Renal pelvis (tissue), 4 donors: ENCODE data around the gene LRRC74B. TPM values are rescaled to one million over a fixed set of nuclear protein-coding genes. Genes with fewer than 3 reads are reported as not detected.
"Not testable (repeated sequence)": the region's sequence is repeated elsewhere in the genome, so short reads cannot be mapped to it uniquely, and the experiment has no call there.

ENCODE experiments used
- DNase-seq: peaks from one replicate; pipeline ENCODE4 v3.0.0-alpha.2; 2013
- polyA plus RNA-seq, 3 donors: library from polyadenylated mRNA; unstranded; fragments of 120-200 nt; gene quantifications; one replicate each; pipeline ENCODE4 v1.2.1, GENCODE V29; 2013; ENCODE audit not compliant: insufficient read length in 3 of 3

Gene LRRC74B
- polyA plus RNA-seq, 3 donors = 0.11 to 0.22 (median 0.22) TPM

GRCh38 chr22:21031545-21032036 is 14.2 kb upstream of the LRRC74B start:
- no peak for DNase-seq

DNA sequence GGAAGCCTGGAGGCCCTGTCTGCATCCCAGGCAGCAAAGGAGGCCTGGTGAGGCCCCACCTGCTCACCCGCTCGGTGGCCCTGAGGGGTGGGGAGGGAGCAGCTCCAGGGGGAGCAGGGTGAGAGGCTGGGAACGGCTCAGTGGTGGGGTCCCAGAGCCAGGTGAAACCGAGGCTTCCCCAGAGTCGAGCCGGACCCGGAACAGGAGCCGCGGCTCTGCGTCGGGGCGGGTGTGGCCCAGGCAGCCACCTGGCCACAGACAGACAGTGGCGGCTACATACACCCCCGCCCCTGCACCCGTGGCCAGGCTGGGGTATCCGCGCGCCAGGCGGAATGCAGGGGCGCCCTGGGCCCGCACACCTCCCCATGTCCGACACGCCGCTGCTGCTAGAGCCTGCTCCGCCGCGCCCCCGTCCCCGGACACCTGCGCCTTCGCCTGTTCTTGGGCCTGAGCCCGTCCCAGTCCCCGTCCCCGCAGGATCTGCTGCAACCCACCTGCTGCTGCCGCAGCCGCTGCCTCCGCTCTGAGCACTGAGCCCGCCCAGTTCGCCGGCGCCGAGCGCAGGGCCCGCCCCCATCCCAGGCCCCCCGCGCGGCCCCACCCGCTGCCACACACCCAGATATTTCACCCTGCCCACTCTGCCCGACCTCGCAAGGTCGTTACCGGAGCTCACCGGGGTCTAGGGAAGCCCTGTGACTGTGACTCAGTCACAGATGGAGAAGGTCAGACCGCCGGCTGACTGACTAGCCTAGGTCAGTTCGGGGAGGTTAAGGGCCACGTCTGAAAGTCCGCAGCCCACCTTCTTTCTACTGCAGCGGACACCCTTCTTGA is 13.5 kb upstream of the LRRC74B start, which contains the start of gene SLC7A4:
Gene SLC7A4, minus strand, starts transcription at position 525 of the 831 bp plus-strand sequence. CDS start 749 bp downstream, outside the sequence.
- DNase-seq = no peak

DNA sequence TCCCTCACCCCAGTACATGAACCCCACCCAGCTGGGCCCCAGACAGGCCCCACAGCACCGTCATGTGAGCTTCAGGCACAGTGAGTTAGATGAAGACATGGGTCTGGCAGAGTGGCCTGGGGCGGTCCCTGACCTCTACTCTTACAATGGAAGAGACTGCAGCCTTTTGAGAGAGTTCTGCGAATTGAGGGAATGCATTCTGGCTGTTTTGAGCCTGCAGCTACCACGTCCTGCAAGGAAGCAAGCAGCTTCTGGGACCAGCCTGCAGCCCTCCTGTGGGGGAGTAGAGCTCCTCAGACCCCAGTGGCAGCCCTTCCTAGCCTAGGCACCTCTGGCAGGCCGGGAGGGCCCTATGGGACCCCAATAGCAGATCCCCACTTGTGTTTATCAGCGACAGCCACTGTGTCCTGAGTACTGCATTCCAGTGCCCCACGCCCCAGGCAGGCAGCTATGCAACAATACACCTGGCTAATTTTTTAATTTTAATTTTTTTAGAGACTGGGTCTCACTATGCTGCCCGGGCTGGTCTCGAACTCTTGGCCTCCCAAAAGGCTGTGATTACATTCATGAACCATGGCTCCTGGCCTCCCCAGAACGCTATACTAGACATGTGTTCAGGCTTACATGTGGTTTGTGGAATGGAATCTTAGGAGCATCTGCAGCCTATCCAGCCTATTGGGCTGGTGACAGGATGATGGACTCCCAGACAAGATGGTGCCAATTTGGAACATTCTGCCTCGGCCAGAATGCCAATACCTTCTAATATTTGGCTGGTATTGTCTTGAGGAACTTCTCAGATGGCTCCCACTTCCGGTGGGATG is 12.7 kb upstream of the LRRC74B start:
- no peak for DNase-seq

GRCh38 chr22:21033895-21034294 is 11.9 kb upstream of the LRRC74B start:
- no peak for DNase-seq

GRCh38 chr22:21034989-21035388 is 10.8 kb upstream of the LRRC74B start:
- no peak for DNase-seq

GRCh38 chr22:21038405-21038804 is 7.3 kb upstream of the LRRC74B start:
- DNase-seq = no peak

DNA sequence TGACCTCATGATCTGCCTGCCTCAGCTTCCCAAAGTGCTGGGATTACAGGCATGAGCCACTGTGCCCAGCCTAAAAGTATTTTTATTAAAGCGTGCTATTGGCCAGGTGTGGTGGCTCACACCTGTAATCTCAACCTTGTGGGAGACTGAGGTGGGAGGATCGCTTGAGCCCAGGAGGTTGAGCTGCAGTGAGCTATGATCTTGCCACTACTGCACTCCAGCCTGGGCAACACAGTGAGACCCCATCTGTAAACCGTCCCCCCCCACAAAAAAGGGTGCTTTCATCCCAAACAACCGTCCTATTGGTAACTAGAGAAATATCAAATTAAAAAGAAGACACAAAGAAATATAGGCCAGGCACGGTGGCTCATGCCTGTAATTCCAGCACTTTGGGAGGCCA is 6.6 kb upstream of the LRRC74B start:
- DNase-seq = not testable (repeated sequence)

DNA sequence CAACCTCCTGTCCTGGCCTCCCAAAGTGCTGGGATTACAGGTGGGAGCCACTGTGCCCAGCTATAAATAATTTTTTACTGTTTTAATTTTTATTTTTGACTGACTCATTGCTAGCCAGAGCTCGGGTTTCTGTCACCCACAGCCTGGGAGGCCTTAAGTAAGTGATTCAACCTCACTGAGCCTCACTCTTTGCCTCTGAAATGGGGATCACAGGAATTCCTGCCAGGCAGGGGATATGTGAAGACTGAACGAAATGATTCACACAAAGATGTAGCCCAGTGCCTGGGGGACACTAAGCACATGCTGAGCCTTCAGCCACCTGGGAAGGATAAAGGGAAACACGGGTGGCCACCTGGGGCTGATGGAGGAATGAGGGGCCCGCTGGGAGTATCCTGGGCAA is 3.8 kb upstream of the LRRC74B start:
- DNase-seq = no peak

DNA sequence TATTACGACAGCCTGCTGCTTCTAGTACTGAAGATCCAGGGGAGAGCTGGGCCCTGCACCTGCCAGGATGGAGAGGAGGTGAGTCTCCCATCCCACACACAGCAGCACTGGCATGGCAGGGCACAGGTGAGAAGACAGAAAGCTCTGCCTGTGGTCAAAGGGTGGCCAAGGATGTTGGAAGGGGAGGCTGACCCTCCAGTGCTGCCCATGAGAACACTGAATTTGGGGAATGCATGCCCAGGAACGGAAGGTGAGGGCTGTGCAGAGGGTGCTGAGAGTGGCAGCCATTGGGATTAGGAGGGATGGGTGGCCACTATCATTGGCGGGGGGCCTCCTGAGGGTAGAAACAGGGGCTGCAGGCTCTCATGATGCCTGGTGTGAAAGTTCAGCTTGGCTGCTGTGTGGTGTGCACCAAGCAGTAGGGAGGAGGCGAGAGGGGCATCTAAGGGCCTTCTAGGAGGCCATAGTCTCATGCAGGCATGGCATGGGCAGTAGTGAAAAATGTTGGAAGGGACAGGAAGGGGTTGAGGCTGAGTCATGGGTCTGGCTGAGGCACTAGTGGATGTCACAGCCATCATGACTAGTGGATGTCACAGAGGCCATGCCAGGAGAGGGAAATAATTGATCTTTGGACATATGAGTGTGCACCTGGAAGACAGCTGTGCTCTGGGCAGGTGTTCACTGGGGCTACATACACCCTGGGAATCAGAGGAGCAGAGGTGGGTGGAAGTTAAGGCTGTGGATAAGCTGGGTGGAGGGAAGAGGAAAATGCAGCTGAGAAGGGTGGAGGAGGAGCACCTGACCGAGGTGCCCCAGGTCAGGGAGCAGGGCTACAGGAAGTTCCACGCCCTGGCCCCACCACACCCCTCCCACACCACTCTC is 2.5 kb upstream of the LRRC74B start:
- DNase-seq = no peak

DNA sequence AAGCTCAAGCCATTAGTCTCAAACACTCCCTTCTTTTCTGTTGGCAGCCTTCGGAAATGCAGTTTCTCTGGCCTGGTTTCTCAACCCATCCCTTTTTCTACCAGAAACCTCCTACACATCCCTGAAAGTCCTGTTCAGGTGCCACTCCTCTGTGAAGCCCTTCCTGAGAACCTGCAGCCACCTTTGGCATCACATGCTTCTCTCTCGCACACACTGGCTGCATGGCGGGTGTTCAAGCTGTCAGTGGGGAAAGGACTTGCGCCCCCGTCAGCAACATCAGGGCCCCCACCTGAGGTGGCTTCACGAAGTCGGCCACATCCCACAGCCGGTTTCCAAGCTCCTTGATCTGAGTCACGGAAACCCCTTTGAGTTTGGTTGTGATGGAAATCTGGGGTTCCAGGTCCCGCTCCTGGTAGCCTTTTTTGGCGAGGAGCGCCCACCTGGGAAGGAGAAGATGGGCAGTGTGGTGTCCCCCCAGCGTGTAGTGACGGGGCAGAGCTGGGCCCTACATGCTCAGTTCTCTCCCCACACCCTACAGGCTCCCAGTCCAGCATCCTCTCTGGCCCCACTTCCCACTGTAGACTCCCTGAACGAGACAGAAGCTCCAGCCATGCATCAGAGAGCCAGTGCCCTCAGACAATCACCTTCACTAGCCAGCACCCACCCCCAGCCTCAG is 1.7 kb upstream of the LRRC74B start:
- no peak for DNase-seq

- DNase-seq = no peak
Observed at GRCh38 chr22:21044931-21045584, 688 bp upstream of the LRRC74B start.

- no peak for DNase-seq
Observed at GRCh38 chr22:21047035-21047661, 1.4 kb downstream of the LRRC74B start.

- DNase-seq = no peak
Observed at GRCh38 chr22:21047730-21048129, 2.0 kb downstream of the LRRC74B start.

DNA sequence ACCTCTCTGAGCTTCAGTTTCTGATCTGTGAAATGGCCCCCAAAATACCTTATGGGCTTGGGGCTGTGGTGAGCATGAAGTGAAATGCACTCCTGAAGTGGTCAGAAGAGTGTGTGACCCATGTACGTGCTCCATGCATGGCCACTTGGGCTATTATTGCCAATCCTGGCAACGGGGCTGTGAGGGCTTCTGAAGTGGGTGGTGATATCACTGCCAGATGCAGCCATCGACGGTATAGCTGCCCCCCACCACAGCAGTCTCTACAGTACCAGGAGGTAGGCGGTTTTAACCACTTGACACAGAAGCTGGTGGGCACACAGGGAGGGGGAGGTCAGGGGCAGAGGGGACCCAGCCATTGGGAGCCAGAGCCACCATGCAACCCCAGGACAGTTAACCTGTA is 2.7 kb downstream of the LRRC74B start:
- DNase-seq = not testable (repeated sequence)

- not testable (repeated sequence) for DNase-seq
Observed at GRCh38 chr22:21048965-21049364, 3.2 kb downstream of the LRRC74B start.

DNA sequence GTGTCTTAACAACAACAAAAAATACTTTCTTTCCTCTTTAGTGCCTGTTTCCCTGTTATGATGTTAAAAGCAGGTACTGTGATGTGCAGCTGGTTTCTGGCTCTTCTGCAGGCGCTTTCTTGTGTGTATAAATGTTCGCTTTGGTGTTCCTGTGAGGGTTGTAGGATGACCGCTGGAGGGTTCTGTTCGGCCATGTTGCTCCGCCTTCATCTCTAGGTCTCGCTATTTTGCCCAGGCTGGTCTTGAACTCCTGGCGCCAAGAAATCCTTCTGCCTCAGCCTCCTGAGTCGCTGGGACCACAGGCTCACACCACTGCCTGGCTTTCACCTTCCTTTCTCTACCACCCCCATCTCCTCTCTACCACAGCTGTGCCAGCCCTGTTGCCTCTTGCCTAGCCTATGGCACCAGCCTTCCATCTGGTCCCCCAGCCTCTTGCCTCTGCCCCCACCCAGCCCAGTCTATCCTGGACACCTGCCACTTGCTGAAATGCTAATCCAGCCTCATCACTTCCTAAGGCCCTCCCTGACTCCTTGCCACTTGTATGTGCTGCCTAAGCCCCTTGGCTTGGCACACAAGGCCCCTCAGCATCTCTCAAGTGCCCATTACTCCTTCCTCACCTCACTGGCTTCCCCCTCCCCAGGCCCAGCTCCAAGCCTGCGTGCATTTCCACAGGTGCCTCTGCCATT is 5.5 kb downstream of the LRRC74B start:
- no peak for DNase-seq

GRCh38 chr22:21051831-21052400 is 6.2 kb downstream of the LRRC74B start:
- DNase-seq = no peak

- no peak for DNase-seq
Observed at GRCh38 chr22:21052715-21053459, 7.1 kb downstream of the LRRC74B start.
